CD4-positive, alpha-beta T cell treated with Interleukin-10 for 1 hour (primary cell): ENCODE measurements around the gene TENM4.

Experiments
- DNase-seq: peaks from one replicate; pipeline ENCODE4 v3.0.0-alpha.2; 2020

The TENM4 gene

DNA sequence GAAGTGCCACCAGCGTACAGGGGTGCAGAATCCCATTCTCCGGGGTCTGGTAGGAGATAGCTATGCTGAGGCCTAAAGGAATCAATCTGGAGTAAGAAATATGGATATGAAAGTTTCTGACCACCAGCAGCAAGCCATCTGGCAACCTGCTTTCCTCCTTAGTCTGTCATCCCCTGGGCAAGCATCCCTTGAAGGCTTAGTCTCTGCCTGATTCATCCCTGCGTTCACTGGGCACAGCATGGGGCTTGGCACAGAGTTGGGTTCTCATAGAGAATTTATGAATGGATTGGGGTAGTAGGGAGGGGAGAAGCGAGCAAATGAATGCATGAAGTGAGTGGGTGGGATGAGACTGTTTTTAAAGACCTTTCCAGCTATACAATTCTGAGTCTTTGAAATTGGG lies 780.4 kb downstream of the TENM4 start:
- no peak for DNase-seq

DNA sequence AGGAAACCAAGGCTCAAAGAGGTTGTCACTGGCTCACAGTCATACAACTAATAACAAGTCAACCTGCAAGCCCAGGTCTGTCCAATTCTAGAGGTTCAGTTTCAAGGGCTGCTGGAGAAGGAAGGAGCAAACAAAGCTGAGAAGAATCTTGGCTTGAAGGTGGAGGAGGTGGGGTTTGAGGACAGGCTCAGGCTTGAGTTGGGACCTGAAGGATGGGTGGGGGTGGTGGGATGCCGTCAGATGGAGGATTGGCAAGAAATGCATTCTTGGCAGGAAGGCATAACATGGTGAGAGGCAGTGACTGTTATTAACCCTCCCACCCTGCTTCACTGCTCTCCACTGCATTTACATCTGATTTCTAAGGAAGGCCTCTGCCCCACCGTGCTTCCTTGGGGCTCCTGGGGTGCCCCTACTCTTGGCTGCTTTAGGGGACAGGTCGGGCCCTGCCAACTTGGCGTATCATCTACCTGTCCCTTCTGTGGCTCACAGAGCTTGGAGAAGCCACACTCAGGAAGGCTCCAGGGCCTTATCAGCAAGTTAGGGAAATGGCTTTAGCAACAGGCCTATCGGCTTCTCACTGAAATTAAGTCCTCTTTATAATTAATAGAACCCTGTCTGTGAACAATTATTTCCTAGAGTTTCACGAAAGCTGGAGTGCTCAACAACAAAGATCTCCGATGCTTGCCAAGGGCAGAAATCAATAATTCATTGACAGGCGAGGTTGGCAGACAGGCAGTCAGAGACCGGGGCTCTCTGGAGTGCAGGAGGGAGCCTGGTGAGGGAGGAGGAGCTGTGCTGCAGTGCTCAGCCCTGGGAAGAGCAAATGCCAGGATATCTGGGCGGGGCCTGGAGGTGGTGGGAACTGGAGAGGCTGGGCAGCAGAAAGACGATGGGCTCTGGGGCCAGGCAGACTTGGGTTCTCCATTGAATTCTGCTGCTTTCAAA lies 781.2 kb downstream of the TENM4 start:
- no peak for DNase-seq

DNA sequence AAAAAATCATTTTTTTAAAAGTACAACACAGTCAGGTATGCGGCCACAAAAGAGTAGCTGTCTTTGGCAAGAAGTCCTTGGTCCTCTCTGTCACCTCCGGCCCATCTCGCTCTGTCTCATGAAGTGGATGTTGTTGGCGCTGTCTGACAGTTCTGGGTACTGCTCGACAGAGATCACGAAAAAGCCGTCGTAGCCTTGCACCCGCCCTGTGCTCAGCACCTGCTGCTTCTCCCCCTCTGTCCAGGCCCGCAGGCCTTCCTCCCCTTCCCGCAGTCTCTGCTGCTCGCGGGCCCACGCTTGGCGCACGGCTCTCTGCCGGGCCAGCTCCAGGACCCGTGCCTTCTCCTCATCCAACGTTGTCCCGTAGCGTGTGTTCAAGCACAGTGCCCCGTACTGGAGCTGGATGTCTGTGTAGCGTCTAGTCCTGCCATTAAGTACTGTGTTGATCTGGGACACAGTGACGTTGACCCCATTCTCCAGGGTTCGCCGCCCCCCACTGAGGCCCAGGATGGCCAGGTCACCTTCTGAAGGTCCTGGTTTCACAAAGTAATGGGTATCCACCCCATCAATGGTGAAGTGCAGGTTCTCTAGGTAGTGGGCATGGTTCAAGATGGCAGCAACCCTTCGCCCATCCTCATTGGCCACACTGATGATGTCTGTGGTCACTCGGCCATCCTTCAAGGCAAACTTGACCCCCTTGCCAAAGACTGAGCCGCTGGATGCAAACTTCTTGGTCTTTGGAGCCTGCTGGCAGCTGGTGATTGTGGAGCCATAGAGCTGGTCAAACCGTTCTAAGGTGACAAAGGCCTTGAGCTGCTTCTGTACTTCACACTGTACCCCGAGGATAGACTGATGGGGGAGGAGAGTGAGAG lies 782.6 kb downstream of the TENM4 start:
- no peak for DNase-seq

DNA sequence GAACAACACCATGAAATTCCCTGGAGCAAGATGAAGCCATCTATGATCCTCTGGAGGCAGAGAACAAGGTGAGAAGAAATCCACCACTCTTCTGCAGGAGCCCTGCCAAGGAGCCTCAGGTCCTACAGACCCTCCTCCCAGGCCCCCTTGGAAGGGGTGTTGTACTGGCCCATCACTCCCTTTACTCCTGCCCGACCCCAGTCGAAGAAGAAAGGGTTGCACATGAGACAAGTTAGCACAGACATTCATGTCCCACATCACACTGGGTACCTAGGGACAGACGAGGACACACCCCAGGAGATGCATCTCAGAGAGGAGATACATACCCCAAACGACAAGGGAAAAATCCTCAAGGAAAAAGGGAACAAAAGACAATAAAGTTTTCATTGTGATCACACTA lies 783.4 kb downstream of the TENM4 start:
- no peak for DNase-seq

DNA sequence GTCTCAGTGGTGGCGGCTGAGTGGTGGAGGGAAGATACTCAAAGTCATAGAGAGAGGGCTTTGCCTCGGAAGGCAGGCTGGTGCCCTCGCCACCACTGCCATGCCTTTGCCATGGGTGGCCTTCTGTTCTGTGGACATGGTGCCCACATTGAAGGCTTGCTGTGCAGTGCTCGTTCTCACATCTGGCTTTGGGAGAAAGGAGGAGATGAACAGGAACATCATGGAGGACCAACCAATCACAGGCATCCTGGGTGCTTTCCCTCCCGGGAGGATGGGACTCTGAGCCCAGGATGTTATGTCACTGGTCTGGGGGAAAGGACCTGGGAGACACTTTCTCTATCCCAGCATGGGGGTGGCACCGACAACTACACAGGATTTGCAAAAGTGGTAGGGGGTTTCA lies 783.8 kb downstream of the TENM4 start:
- DNase-seq = no peak

DNA sequence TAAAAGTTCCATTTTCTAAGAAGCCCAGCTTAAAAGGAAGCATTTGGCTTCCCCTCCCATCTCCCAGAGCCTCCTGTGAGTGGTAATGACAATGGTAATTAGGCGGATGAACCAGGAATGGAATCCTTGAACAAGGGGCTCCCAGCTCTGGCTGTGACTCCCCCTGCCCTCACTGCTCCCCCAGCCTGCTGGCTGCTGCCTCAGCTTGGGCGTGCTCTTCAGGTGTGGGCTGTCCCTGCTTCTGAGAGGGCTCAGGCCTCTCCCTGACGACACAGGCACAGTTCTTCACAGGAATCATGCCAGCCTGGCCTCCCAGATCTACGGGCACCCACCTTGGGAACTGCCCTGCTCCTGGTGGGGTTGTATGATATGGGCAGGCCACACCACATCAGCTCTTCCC lies 784.5 kb downstream of the TENM4 start:
- no peak for DNase-seq

DNA sequence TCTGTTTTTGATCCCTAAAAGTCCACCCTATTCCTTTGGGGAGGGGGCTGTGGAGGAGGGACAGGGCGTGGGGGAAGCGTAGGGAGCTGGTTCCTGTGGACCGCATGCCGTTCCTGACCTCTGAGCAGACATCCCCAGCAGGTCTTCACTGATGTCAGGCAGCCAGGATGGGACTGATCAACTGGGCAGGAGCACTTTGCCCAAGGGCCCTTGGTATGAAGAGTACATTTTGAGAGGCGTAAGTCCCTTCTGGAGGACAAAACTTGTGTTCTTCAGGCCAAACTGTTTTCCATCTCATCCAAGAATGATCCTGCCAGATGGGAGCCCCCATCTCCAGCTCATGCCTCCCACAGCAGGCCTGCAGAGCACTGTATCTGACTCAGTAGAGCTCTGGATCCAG lies 785.3 kb downstream of the TENM4 start:
- no peak for DNase-seq

DNA sequence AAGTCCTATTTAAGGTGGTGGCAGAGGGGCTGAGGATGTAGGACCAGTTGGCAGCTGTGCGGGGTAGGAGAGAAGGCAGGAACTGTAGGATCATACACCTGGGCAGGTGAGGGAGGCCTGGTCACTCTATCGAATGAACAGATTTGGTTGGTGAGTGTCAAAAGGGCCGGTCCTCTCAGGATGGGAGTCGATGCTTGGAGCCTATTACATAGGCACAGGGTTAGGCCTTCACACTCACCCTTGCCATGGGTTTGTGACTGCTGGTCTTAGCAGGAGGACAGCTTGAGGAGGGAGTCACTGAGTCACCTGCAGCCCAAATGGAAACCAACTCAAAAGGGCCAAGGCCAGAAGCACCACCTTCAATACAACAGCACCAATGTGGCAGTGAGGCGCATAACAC lies 786.0 kb downstream of the TENM4 start:
- no peak for DNase-seq

DNA sequence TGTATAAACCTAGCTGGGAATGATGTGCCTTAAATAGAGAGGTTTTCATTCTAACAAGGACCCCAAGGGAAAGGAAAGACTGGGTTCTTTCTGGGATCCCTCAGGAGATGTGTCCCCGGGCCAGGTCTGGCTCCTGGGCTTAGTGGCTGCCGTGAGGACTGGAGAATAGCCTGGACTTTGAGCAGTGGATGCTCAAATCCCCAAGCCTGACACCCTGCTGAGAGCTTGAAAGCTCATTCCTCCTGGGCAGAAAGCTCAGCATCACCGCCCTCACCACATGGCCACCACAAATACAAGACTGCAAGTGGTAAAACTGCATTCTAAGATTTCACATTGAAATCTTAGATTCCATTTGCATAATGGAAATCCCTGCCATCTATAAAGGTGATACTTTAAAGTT lies 786.8 kb downstream of the TENM4 start:
- no peak for DNase-seq

DNA sequence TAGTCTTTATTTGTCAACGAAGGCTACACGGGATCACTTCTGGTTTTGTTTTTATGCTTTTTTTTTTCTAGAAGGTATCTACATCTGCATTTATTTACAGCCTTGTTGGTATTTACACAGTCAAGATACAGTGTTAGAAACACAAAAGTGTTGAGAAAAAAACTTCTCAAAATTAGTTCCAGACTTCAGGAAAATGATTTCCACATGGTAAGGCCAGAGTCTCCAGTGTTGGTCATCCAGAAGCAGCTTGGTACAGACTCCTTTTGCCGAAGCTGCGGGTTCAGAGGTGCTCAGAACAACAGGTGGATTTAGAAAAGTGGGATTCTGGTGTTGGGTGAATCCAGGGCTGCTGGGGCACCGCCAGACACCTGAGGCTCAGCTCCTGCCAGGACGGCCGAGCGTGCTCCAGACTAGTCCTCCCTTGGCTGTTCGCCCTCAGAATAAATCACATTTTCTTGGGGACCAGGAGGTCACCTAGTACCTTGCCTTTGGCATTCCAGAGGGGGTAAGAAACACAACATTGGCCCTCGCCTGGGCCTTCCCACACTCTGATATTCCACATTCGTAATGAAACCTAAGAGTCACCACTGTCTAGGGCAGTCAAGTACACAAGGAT lies 787.4 kb downstream of the TENM4 start:
- no peak for DNase-seq

DNA sequence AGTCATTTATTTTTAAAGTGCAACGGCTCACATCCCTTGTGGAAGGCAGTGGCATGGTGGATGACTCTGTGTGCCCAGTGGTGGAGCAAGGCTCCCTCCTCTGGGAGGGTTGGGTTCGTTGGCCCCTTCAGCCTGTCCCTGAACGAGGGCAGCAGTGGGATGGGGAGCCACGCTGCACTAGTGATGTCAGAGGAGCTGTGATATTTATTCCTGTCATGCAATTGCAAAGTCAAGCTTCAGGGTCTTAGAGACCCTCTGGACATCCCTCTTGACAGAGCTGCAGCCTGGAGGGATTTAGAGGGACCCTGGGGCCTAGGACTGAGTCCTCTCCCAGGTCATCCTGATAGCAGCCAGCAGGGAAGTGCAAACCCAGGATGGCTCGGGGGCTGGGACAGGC lies 788.0 kb downstream of the TENM4 start:
- no peak for DNase-seq

DNA sequence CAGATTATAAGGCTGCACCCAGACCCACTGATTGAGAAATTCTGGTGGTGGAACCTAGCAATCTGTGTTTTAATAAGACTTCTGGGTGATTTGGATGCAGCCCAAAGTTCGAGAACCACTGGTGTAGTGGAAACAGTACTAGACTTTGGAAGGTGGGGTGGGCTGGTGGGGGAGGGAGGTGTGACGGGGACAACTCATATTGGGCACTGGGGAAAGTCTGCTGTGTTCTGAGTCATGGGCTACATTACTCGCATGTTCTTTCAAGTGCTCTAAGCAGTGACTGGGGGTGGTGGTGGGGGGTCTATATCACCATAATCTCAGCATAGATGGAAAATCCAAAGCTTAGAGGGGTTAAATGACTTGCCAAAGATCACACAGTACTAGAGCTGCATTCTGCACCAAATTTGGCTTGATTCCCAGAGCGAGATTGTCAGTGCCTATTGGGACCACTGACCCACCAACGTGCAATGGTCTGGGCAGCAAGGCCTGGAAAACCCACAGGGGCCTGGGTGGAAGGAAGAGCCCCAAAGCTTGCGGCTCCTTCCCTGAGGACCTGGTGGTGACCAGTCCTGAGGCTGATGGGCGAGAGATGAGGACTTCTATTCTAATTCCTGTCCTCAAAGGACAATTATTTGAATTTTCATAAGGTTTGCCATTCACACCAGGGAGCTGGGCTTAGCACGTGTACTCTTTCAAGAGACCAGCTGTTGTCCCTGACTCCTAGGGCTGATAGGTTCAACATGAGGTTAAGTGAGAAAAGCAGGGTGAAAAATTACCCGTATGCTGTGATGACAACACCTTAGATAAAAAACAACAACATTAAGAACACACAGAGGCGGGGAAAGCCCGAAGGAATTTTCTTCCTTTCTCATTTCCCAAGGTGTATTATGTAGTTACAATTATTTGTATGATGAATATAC lies 788.6 kb downstream of the TENM4 start:
- no peak for DNase-seq

DNA sequence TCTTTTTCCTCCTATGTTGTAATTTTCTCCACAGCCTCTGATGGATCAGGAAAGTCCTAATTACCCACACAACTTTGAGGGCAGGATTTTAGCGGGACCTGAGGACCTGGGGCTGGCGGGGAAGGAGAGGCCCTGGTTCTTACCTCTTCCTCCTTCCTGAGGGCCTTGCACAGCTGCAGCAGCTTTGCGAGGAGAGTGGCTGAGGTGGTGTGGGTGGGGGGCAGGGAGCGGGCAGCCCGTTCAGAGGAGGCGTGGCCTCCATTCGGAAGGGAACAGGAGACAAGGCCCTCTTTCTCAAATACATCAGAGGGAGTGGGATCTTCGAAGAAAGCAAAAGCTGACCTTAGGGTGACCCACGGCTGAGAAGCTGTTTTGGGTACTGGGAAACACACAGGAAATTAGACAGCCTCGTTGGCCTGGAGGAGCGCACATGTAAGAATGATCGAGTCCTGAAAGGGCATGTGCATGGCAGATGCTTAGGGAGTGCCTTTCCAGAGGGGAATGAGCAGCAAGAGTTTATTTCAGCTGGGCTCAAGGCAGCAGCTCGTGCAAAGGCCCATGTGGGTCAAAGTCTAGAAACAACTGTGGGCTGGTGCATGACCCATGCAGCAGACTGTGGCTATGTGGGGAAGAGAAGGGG lies 789.6 kb downstream of the TENM4 start:
- DNase-seq = no peak

DNA sequence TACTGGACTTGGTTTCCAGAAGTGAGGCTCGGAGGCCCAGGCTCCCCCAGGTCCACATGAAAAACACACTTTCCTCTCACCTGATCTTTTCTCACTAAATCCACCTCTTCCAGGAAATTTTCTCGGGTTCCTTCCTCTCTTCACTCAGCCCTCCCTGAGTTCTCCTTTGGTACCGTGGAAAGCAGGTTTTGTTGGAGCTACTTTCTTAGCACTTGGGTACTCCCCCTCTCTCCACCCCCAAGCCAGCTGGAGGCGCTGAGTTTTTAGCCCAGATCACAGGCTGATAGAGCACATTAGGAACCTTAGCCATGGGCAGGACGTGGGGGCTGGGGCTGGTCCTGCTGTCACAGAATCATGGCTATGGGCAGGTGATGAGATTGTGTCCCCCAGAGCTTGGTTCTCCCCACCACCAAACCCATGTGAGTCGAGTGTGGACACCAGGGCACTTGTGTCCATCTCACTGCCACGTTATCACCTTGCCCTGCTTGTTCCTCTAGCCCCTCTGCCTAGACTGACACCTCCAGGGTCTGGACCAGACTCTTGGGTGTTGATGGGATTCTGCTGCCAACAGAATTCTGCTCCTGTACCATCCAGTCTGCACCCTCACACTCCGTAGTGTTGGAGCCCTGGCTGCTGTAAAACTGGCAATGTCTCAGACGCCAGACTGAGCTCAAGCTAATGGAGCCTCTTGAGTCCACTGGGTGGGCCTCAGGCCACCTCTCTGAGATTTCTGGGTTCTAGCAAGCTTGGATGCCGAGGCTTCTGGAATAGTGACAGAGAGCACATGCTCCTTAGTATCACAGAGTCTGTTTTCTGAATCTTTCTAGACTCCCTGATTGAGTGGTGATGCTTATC lies 791.2 kb downstream of the TENM4 start:
- DNase-seq = no peak

DNA sequence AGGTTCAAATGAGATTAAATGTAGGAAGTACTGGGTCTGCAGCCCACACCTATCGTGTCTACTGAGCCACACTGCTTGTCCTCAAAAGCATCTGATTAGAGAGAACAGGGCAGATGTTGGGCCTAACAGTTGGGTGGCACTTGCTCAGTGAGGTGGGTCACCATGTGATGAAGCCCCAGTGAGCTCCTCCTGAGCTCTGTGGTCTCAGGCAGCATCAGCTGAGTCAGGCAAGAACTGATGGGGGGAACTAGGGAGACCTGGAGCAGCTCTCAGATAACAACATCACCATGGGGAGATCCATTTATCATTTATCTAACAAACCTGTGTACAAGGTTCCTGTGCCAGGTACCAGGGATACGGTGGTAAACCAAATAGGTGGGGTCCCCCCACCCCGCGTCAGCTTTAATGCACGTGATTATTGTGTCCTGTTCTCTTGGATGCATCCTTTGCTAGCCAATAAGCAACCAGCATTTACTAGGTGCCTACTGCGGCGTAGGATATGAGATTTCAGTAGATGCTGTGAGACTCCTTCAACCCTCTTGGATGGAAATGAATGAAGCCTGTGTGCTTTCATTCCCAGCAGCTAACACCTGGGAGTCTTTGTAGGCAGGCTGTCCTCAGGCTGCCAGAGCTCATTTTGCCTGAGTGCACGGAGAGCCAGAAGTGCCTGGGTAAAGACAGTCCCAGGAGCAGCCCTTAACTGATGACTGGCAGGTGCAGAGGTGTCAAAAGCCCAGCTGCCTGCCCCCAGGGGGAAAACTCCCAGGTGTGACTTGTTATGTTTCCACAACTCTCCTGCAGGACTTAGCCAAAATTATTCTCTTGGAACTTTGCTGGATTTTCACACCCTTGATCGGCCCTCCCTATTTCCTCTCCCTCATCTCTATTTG lies 792.6 kb downstream of the TENM4 start:
- no peak for DNase-seq

DNA sequence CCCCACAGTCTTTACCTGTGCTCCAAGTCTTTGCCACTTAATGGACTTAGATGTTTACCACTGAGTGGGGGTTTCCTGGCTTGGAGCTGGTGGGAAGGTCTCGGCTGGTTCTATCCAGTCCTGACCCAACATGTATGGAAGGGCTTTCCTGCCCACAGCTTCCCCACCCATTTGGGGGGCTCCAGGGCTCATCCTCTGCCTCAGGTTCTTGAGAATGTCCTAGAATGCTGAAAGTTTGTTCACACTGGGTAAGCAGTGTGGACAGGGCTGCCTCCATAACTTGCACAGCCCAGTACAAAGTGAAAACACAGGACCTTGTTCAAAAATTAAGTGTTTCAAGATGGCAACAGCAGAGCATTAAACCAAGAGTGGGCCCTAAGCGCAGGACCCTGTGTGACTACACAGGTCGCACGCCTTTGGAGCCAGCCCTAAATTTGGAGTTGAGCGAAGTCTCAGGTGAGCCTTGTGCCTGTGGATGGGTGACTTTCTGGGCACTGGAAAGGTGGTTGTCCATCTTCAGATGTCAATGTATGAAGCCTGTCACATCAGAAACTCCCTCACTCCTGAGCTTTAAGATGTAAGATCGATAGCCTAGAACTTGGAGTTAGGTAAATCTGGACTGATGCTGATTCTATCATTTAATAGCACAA lies 793.4 kb downstream of the TENM4 start:
- DNase-seq = no peak

DNA sequence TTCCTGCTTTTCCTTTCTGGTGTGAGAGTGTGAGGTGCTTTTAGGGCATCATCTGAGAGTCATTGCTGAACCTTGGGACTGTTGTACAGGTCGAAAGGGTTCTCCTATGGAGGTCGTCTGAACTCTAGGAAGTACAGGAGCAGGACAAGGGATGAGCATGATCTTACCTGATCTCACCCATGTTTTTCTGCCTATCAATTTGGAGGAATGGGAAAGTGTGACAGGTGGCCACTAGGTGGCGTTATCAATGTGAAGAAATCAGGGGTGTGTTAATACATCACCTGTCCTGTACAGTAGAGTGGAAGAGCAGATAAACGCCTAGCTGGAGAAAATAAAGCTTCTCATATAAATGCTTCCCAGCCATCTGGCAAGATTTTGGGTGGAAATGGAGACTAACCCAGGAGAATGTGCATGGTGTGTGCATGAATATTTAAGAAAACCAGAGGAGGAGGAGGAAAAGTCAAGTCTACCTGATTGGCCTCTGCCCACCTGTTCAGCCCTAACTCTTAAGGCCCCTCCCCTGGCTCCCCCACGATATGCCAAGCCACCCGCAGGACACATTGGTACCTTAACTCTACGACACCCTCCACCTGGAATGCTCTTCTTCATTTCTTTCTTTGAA lies 794.2 kb downstream of the TENM4 start:
- peak; percentile 60 for DNase-seq
